ENCODE measurements around the gene GNAQ. TPM values are rescaled to one million over a fixed set of nuclear protein-coding genes. Genes with fewer than 3 reads are reported as not detected.
"Not testable (repeated sequence)": the region's sequence is repeated elsewhere in the genome, so short reads cannot be mapped to it uniquely, and the experiment has no call there.

The GNAQ gene
- total RNA-seq, 1 donor from 2014 or later = 97.5 TPM

- intact Hi-C loops (cut with DNase I) = no loop called here
- ATAC-seq (peak; percentile 44), DNase-seq (ENCODE audit: low spot score) (no peak)
These were observed 134.5 kb downstream of the GNAQ start for GRCh38 chr9:77896938-77897667.

GRCh38 chr9:77896269-77896937, 135.2 kb downstream of the GNAQ start:
- DNase-seq (ENCODE audit: low spot score) (no peak), ATAC-seq (no peak)
- intact Hi-C loops (cut with DNase I) = no loop called here

- DNase-seq (ENCODE audit: low spot score) (no peak), ATAC-seq (no peak)
- intact Hi-C loops (cut with DNase I) = no loop called here
These were observed 137.9 kb downstream of the GNAQ start for GRCh38 chr9:77893706-77894105.

- no peak for DNase-seq (ENCODE audit: low spot score)
- intact Hi-C loops (cut with DNase I) = no loop called here
- no peak for ATAC-seq
These were observed 138.6 kb downstream of the GNAQ start for GRCh38 chr9:77892955-77893514.

GRCh38 chr9:77892171-77892570, 139.4 kb downstream of the GNAQ start:
- DNase-seq (ENCODE audit: low spot score) = no peak
- intact Hi-C loops (cut with DNase I) = no loop called here
- no peak for ATAC-seq

GRCh38 chr9:77891128-77891800, 140.3 kb downstream of the GNAQ start:
- DNase-seq (ENCODE audit: low spot score) (no peak), ATAC-seq (no peak)
- intact Hi-C loops (cut with DNase I) = no loop called here

- intact Hi-C loops (cut with DNase I) = no loop called here
- DNase-seq (ENCODE audit: low spot score) = no peak
- ATAC-seq = no peak
These were observed 143.9 kb downstream of the GNAQ start for GRCh38 chr9:77887662-77888061.

GRCh38 chr9:77885104-77885672, 146.4 kb downstream of the GNAQ start:
- no peak for DNase-seq (ENCODE audit: low spot score)
- no peak for ATAC-seq
- intact Hi-C loops (cut with DNase I) = no loop called here

- ATAC-seq = peak; percentile 44
- intact Hi-C loops (cut with DNase I) = no loop called here
- no peak for DNase-seq (ENCODE audit: low spot score)
These were observed 147.5 kb downstream of the GNAQ start for GRCh38 chr9:77883846-77884771.

GRCh38 chr9:77883133-77883532, 148.5 kb downstream of the GNAQ start:
- no peak for DNase-seq (ENCODE audit: low spot score)
- intact Hi-C loops (cut with DNase I) = no loop called here
- ATAC-seq = no peak

GRCh38 chr9:77882294-77882693, 149.3 kb downstream of the GNAQ start:
- intact Hi-C loops (cut with DNase I) = no loop called here
- DNase-seq (ENCODE audit: low spot score) = no peak
- ATAC-seq = no peak

- ATAC-seq; intact Hi-C loops (cut with DNase I); DNase-seq (ENCODE audit: low spot score): not testable (repeated sequence)
These were observed 150.0 kb downstream of the GNAQ start for GRCh38 chr9:77881634-77882033.

- DNase-seq (ENCODE audit: low spot score) (no peak), ATAC-seq (no peak)
- intact Hi-C loops (cut with DNase I) = no loop called here
These were observed 150.5 kb downstream of the GNAQ start for GRCh38 chr9:77881111-77881510.

GRCh38 chr9:77879437-77879943, 152.1 kb downstream of the GNAQ start:
- peak; percentile 33 for ATAC-seq
- no peak for DNase-seq (ENCODE audit: low spot score)
- intact Hi-C loops (cut with DNase I) = no loop called here

- ATAC-seq; intact Hi-C loops (cut with DNase I); DNase-seq (ENCODE audit: low spot score): not testable (repeated sequence)
These were observed 152.8 kb downstream of the GNAQ start for GRCh38 chr9:77878793-77879192.

- ATAC-seq = no peak
- no peak for DNase-seq (ENCODE audit: low spot score)
- intact Hi-C loops (cut with DNase I) = no loop called here
These were observed 153.6 kb downstream of the GNAQ start for GRCh38 chr9:77877976-77878375.

- no peak for DNase-seq (ENCODE audit: low spot score)
- intact Hi-C loops (cut with DNase I) = no loop called here
- ATAC-seq = no peak
These were observed 155.0 kb downstream of the GNAQ start for GRCh38 chr9:77876590-77876989.

- ATAC-seq (peak; percentile 30), DNase-seq (ENCODE audit: low spot score) (no peak)
- intact Hi-C loops (cut with DNase I) = no loop called here
These were observed 155.5 kb downstream of the GNAQ start for GRCh38 chr9:77876091-77876490.
